HG03064 (cell line): ENCODE data around the gene CD2.

Experiments used
- ATAC-seq: cut with Tn5 transposase; IDR thresholded peaks from one replicate; pipeline ENCODE4 v1.9.1; 2021; ENCODE audit warnings: low read depth; ENCODE audit not compliant: unreplicated experiment

CD2 gene

DNA sequence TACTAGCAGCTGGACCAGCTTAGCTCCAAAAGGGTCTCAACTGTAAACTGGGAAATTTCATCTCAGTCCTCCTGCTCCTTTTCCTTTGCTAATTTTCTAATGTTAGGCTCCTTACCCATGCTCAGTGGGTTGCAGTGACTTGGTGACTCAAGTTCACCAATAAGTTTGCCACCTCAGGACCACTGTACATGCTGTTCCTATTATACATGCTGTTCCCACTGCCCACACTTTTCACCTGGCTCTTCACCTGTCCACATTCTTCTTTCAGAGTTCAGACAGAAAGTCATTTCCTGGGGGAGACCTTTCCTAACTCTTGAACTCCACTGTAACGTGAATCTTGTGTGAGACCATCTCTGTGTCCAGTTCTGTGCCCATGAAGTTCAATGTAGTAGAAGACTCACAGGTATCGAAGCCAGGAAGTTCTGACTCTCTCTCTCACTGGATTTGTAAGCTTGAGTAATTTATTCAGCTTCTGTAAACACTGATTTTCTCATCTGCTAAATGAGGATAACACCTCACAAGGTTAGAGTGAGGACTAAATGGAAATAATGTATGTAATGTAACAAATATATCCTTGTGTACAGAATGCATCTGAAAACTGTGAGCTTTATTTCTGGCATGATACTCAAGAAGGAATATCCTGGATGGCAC, 17.9 kb downstream of the CD2 start:
- ATAC-seq: no peak

DNA sequence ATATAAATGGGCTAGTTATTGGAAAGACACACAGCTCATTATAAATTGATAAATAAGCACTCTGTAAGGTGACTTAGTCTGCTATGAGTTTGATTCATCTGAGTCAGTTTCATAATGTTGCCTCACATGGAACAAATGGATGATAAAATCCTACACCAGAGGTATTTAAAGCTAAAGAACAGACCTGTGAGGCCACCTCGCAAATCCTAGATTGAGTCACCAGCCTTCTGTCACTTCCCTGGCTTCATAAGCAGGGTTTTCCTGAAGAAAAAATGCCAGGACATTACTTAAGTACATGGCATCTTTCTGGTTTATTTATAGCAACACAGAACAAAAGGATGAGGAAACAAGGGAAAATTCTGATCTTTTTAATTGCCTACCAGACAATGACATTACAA, 18.4 kb downstream of the CD2 start:
- no peak for ATAC-seq

DNA sequence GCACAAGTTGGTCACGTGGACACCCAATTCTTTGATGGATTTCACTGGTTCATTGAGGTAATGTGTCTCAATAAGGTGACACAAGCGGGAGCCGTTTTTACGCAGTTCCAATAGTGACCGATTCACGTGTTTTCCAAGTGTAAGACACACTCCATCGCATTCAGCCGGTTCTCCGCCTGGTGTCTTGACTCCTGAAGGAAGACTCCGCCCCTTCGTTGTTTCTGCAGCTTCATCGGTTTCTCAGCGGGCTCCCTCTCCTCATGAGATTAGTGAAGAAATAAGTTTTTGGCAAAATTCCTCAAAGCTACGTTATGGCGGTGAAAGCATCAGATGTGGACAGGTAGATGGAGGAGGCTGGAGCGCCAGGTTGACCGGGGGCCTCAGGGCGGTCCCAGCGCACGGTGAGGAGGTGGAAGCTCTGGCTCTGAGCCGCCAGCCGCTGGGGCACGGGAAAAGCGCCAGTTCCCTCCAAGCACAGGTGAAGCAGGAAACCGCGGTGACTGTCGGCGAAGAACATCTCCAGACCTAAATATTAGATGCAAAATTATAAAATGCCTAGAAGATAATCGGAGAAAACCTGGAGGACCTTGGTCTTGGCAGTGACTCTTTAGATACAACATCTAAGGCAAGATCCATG, 21.0 kb downstream of the CD2 start:
- ATAC-seq: no peak

DNA sequence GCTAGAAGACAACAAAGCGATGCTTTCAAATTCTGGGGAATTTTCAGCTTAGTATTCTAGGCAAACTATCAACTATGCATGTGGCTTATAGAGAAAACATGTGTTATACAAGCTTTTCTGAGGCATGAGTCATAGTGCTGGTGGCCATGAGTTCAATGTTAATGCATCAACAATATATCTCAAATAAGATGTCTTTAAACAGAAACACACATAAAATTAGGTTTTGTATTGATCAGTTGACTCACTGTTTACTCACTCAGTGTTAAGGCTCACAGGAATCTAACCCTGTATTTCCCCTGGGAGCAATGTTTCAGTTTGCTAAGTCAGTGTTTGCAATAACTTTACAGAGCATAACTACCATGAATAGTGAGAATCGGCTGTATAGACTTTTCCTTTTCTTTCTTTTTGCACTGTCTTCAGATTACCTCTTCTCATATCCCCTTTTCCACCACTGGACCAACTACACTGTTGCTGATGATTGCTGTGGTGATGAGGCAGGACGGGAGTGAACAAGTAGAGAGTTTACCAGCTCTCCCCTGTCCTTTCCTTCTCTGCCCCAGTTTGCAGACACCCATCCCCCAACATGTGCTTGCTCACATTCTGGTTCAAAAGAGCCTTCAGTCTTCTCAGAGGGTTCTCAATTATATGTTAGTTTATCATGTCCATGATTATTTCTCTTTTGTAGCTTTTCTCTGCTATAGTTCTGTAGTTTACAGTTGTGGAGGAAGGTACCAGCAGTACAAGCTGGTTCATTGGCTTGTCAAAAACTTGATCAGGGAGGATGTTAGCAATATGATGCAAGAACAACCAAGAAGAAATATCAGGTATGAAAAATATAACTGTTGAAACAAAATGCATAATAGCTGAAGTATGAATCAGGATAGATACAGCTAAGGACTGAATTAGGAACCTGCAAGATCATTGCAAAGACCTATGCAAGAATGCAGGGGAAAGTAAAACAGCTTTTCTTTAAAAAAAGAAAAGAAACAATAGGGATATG, 23.9 kb downstream of the CD2 start:
- ATAC-seq: no peak

DNA sequence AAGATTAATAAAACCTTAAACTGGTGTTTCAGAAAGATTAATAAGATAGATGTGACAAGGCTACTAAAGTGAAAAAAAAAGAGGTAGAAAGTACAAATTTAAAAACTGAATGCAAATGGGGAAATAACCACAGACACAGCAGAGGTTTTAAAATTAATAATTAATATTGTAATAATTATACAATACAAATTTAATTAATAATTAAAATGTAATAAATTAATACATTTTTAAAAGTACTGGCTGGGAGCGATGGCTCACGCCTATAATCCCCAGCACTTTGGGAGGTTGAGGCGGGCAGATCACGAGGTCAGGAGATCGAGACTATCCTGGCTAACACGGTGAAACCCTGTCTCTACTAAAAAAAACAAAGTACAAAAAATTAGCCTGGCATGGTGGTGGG, 26.8 kb downstream of the CD2 start:
- ATAC-seq: no peak

DNA sequence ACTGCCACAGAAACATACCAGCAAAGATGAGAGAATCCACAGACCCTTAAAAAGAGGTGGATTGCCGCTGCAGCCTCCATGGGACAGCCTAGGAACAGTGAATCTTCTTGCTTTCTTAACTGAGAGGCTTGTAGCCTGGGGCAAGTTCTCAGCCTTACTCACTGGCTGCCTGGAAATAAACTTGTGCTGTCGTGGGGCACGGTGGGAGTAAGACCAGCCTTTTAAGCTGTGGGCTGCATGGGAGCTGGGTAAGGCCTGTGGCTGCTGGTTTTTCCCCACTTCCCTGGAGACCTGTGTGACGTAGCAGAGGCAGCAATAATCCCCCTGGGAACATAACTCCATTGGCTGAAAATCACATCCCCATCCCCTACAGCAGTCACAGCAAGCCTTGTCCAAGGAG, 30.8 kb downstream of the CD2 start:
- no peak for ATAC-seq

DNA sequence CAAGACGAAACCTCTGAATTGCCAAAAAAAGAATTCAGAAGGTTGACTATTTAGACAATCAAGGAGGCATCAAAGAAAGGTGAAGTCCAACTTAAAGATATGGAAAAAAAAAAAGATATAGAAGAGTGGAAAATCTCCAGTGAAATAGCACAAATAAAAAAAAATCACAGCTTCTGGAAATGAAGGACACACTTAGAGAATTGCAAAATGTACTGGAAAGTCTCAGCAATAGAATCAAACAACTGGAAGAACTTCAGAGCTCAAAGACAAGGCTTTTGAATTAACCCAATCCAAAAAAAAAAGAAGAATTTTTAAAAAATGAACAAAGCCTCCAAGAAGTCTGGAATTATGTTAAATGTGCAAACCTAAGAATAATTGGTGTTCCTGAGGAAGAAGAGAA, 31.8 kb downstream of the CD2 start:
- ATAC-seq: no peak

DNA sequence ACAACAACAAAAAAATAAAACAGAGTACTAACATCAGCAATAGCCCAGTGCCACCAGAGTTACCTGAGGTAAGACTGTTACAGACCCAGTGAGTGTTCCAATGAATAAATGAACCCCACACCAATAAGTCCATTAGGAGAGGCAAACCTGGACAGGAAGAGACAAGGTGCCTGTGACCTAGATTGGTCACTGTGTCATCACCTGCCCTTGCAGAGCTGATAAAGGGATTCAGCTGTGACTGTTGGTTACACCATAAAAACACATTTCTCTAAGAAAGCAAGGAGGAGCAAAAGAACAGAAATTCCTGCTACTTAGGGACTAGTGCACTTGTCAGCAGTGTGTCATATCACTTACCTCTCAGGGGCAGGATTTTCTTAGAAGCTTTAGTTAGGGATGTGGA, 37.5 kb downstream of the CD2 start:
- no peak for ATAC-seq

DNA sequence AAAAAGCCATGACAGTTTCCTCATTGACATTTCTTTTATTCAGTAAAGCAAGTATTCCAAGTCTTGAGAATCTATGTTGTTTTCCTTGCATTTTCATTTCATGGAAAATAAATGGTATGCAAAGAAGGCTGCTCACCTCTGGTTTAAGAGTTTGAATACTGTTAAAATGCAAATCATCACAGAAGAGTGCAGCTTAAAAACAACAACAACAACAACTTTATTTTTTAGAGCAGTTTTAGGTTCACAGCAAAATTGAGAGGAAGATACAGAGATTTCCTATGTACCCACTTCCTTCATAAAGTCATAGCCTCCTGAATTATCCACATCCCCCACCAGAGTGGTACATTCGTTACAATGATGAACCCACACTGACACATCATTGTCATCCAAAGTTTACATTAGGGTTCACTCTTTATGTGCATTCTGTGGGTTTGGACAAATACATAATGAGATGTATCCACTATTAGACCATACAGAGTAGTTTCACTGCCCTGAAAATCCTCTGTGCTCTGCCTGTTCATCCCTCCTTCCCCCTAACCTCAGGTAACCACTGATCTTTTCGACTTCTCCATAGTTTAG, 39.2 kb downstream of the CD2 start:
- no peak for ATAC-seq

DNA sequence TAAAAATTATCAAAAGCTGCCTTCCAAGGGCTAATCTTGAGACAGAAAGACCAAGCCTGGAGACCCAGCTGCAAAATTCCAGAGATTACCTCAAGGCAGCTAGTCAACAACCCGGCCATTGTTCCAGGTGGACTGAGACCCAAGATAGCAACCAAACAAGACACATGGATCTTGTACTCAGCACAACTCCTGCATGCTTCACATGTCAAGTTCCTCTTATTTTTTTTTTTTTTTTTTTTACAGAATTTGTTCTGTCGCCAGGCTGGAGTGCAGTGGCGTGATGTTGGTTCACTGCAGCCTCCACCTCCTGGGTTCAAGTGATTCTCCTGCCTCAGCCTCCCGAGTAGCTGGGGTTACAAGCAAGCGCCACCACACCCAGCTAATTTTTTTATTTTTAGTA, 40.1 kb downstream of the CD2 start:
- no peak for ATAC-seq

DNA sequence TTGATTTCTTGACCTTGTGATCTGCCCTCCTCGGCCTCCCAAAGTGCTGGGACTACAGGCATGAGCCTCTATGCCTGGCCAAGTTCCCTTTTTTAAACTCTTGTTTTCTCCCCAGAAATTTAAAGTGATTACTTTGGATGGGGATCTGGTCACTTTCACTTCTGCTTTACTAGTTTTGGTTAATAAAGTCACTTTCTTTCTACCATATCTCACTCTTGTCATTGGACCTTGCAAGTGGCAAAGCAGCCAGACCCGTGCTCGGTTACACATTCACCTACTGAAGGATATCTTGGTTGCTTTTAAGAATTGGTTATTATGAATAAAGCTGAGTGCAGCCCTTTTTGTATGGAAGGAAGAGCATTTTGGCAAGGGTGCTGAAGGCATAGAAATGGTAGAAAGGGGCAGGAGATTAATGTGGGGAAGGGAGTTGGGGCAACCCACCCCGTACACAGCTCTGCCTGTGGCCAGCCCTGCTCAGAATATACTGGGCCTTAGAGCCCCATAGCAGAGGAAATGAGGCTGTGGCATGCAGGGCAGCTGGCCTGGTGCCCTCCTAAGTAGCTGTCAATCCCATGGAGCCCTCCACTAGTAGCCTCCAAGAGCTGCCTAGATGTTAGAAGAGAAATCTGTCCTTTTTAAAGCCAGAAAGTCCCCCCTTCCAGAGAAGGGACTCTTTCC, 40.7 kb downstream of the CD2 start:
- ATAC-seq: peak; percentile 80

DNA sequence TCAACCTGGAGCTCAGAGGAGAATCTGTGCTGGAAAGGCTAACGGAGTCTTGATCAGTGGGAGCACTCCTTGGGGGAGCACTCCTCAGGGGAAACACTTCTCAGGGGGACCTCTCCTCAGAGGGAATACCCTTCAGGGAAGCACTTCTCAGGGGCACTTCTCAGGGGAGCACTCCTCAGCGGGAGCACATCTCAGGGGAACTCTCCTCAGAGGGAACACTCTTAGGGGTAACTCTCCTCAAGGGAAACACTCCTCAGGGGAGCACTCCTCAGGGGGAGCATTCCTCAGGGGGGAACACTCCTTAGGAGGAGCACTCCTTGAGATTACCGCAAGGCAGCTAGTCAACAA, 41.2 kb downstream of the CD2 start:
- no peak for ATAC-seq

DNA sequence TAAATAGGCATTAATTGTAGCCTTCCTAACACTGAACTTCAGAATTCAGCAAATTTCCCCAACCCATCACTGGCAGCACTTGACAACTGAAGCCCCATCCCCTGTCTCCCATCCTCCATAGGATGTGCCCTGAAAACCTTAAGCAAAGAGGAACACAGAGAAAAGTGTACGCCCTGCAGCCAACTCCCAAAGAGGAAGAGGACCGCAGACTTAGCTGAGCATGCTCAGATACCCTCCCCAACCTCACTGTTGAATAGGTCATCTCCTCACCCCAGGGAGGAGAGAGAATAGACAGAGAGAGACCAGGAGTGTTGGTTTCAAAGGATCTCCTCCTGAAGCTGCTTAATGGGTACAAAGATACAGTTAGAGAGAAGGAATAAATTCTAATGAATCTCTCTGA, 50.5 kb downstream of the CD2 start:
- no peak for ATAC-seq

DNA sequence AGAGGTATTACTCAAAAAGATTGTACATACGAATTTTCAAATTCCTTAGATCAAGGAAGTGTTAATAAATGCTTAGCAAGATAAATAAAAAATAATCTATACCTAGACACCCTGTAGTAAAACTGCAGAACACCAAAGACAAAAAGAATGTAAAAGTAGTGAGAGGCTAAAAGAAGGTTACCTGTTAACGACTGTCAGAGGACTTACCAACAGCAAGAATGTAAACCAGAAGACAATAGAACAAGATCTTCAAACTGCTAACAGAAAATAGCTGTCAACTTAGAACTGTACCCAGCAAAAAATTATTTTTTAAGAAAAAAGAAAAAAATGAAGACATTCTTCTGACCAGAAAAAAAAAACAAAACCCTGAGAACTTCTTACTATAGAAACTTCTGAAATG, 51.2 kb downstream of the CD2 start:
- no peak for ATAC-seq

DNA sequence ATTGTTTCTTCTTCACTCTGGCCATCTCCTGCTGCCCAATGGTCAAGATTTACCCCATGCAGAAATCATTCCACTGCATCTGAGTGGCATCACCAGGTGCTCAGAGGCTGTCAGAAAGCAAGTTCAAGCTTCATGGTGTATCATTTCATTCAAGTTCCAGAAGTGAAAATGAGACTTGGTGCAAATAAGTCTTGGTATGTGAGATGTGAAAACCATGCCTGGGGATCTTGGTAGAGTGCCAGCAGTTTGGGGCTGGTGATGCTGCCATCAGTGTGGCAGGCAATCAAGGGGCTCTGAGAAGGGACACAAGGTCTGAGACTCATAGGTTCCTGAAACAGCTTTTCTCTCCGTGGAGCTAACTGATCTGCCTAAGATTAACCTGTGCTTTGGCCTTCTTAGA, 52.0 kb downstream of the CD2 start:
- no peak for ATAC-seq

DNA sequence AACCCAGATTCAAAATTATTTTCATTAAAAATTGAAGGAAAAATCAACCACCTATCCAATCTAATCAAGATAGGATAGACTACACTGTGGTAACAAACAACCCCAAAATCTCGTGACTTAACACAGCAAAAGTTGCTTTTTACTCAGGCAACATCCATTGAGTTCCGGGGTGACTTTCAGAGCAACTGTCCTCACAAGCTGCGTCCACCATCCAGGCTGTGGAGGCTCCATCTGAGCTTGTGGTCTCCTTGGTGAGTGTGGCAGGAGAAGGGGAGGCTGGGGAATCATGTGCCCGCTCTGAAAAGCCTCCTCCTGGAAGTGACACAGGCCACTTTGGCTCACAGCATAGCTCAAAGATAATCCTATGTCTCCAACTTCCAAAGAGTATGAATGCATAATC, 52.4 kb downstream of the CD2 start:
- no peak for ATAC-seq

DNA sequence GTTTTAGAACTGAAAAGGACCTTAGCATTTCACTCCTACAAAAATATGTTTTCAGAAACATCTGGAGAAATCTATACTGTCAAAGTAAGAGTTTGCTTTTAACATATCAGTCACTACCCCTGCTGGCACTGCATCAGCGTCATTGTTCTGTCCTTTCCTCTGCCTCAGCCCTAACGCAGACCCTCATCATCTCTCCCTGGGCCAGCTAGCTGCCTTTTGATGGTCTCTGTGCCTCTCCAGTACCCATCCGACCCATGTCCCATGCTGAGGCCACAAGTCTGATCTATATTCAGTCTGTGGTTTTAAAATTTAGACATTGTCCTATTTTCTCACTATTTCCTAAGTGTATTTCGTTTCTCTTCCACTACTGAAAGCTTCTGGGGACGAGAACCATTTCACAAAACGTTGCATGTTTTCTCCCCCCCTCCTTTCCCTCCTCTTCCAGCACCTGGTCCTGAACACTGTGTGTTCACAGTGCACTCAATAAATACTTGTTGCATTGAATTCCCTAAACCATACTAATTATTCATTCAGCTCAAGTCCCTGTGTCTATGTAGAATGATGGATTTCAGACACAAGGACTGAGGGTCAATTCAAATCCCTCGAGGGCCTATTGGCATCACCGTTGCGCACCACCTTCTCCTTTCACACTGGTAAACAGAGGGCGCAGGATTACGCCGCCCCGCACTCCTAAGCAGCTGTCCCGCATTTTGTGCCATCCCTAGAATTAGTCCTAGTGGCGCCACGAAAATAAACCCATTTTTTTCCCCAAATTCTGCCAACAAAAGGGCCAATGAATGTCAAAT, 53.4 kb downstream of the CD2 start:
- no peak for ATAC-seq

DNA sequence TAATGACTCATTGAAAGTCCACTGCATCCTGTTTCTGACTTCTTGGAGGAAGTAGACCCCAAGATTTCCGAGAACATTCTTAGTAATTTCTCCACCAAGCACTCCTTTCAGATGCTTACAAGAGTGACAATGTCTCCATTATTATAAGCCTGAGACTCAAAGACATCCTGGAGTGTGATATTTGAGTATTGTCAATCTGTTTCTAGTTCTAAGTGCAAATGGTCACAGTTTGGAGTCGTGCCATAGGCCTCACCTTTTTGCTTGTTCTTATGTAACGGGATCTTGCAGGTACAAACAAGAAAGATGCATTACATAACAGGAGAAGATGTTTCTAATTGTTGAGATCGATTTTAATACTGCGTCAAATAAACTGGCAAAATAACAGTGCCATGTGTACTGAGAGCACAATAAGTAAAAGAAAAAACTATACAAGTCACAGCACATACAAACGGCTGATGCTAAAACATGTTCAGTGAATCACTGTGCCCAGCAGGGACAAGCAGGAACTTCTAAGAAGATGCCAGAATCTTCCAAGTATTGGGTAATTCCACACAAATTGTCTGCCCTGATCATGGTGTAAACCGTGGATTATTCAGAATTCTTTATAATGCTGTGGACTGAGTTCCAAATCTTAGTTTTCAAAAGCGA, 54.1 kb downstream of the CD2 start:
- no peak for ATAC-seq

DNA sequence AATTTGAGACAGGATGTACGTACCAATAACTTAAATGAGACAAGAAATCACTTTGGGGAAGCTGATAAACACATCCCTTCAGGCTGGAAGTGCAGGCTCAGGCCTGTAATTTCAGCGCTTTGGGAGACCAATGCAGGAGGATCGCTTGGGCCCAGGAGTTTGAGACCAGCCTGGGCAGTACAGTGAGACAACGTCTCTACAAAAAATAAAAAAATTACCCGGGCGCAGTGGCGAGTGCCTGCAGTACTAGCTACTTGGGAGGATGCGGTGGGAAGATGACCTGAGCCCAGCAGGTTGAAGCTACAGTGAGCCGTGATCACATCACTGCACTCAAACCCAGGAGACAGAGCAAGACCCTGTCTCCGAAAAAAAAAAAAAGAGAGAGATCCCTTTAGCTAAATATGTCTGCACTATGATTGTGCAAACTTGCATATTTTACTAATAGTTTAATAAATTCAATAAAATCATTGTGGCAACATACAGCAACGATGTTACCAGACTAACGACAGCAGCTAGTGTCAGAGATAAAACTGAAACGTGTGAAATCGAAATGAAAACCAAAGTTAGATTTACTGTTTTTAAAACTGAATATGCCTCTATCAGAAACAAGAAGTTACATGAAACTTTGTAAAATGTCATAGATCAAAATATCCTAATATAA, 54.7 kb downstream of the CD2 start:
- no peak for ATAC-seq
